Measurements from ENCODE around the gene CCDC167. TPM values are rescaled to one million over a fixed set of nuclear protein-coding genes. Genes with fewer than 3 reads are reported as not detected.

CCDC167 gene
- total RNA-seq, 4 donors from 2014 or later, result 8.7 to 47.6 (median 18.5) TPM; not detected in 1

- no peaks in the 10 kb centered on the region for H3K4me1 ChIP-seq
- no peaks in the 10 kb centered on the region for H3K9me3 ChIP-seq
- intact Hi-C loops (cut with DNase I; ENCODE audit: low total_unique reads), result no loop called here
- no peak overlapping the region for H3K27ac ChIP-seq
- no peaks in the 10 kb centered on the region for H3K27me3 ChIP-seq
- TF ChIP-seq POLR2A (IDR thresholded peaks at IDR 0.05), result no peak
- no peak for TF ChIP-seq CTCF (IDR thresholded peaks at IDR 0.05)
- H3K36me3 ChIP-seq, result no peaks in the 10 kb centered on the region
- peak overlapping the region in 1 of 2 donors; percentile 14 for H3K4me3 ChIP-seq
- no peak for DNase-seq
Observed at GRCh38 chr6:37535759-37536490, 36.2 kb upstream of the CCDC167 start.

- intact Hi-C loops (cut with DNase I; ENCODE audit: low total_unique reads), result no loop called here
- Histone ChIP-seq H3K27ac (no peak overlapping the region), H3K36me3 (no peaks in the 10 kb centered on the region), H3K27me3 (no peaks in the 10 kb centered on the region), H3K4me3 (no peak overlapping the region), H3K4me1 (no peaks in the 10 kb centered on the region), H3K9me3 (no peaks in the 10 kb centered on the region)
- TF ChIP-seq POLR2A (IDR thresholded peaks at IDR 0.05) (no peak), CTCF (IDR thresholded peaks at IDR 0.05) (no peak)
- DNase-seq, result no peak
Observed at GRCh38 chr6:37535428-37535758, 35.7 kb upstream of the CCDC167 start.

GRCh38 chr6:37534893-37535292 is 35.2 kb upstream of the CCDC167 start:
- no peak for TF ChIP-seq POLR2A (IDR thresholded peaks at IDR 0.05)
- TF ChIP-seq CTCF (IDR thresholded peaks at IDR 0.05), result no peak
- H3K4me1 ChIP-seq, result no peaks in the 10 kb centered on the region
- no peak for DNase-seq
- H3K4me3 ChIP-seq, result no peak overlapping the region
- H3K27me3 ChIP-seq, result no peaks in the 10 kb centered on the region
- H3K27ac ChIP-seq, result no peak overlapping the region
- intact Hi-C loops (cut with DNase I; ENCODE audit: low total_unique reads), result no loop called here
- H3K36me3 ChIP-seq, result no peaks in the 10 kb centered on the region
- no peaks in the 10 kb centered on the region for H3K9me3 ChIP-seq

GRCh38 chr6:37532122-37532521 is 32.4 kb upstream of the CCDC167 start:
- no peak overlapping the region for H3K27ac ChIP-seq
- no peaks in the 10 kb centered on the region for H3K36me3 ChIP-seq
- H3K4me1 ChIP-seq, result no peaks in the 10 kb centered on the region
- no peak overlapping the region for H3K4me3 ChIP-seq
- no peak for TF ChIP-seq CTCF (IDR thresholded peaks at IDR 0.05)
- no peak for TF ChIP-seq POLR2A (IDR thresholded peaks at IDR 0.05)
- H3K9me3 ChIP-seq, result no peaks in the 10 kb centered on the region
- no peaks in the 10 kb centered on the region for H3K27me3 ChIP-seq
- intact Hi-C loops (cut with DNase I; ENCODE audit: low total_unique reads), result no loop called here
- no peak for DNase-seq

GRCh38 chr6:37531437-37532036 is 31.8 kb upstream of the CCDC167 start:
- Histone ChIP-seq H3K4me1 (no peaks in the 10 kb centered on the region), H3K9me3 (no peaks in the 10 kb centered on the region), H3K27me3 (no peaks in the 10 kb centered on the region), H3K27ac (no peak overlapping the region), H3K4me3 (no peak overlapping the region), H3K36me3 (no peaks in the 10 kb centered on the region)
- no peak for DNase-seq
- no peak for TF ChIP-seq CTCF (IDR thresholded peaks at IDR 0.05)
- intact Hi-C loops (cut with DNase I; ENCODE audit: low total_unique reads), result no loop called here

Data from uterus (tissue), 4 donors.